Measurements from ENCODE around the gene BIRC3. TPM values are rescaled to one million over a fixed set of nuclear protein-coding genes. Genes with fewer than 3 reads are reported as not detected.

BIRC3 gene
- total RNA-seq, 4 donors from 2014 or later, result 5.2 to 8.1 (median 7.7) TPM

GRCh38 chr11:102274628-102275027 is 42.7 kb upstream of the BIRC3 start:
- TF ChIP-seq CTCF (IDR thresholded peaks at IDR 0.05; ENCODE audit: low read depth), result no peak

GRCh38 chr11:102276362-102276761 is 40.9 kb upstream of the BIRC3 start:
- no peak for TF ChIP-seq CTCF (IDR thresholded peaks at IDR 0.05; ENCODE audit: low read depth)

- no peak for TF ChIP-seq CTCF (IDR thresholded peaks at IDR 0.05; ENCODE audit: low read depth)
These were observed 40.5 kb upstream of the BIRC3 start for GRCh38 chr11:102276783-102277182.

- no peak for TF ChIP-seq CTCF (IDR thresholded peaks at IDR 0.05; ENCODE audit: low read depth)
These were observed 37.6 kb upstream of the BIRC3 start for GRCh38 chr11:102279641-102280170.

- no peak for TF ChIP-seq CTCF (IDR thresholded peaks at IDR 0.05; ENCODE audit: low read depth)
These were observed 36.9 kb upstream of the BIRC3 start for GRCh38 chr11:102280245-102280833.

- no peak for TF ChIP-seq CTCF (IDR thresholded peaks at IDR 0.05; ENCODE audit: low read depth)
These were observed 34.2 kb upstream of the BIRC3 start for GRCh38 chr11:102283116-102283485.

- no peak for TF ChIP-seq CTCF (IDR thresholded peaks at IDR 0.05; ENCODE audit: low read depth)
These were observed 33.3 kb upstream of the BIRC3 start for GRCh38 chr11:102284008-102284407.
